NCI-H2081 treated with DMSO at 0.1 percent for 48 hours (cell line): ENCODE results near the gene NCKAP5.

Source experiments
- DNase-seq: peaks from one replicate; lab custom pipeline; 2025; lab: John Stamatoyannopoulos, UW

Gene NCKAP5

GRCh38 chr2:132984731-132985130 lies 583.5 kb downstream of the NCKAP5 start:
- DNase-seq: no peak

- no peak for DNase-seq
Observed at GRCh38 chr2:132980304-132980703, 588.0 kb downstream of the NCKAP5 start.

GRCh38 chr2:132979339-132980093 lies 588.7 kb downstream of the NCKAP5 start:
- DNase-seq: no peak

- no peak for DNase-seq
Observed at GRCh38 chr2:132978840-132979239, 589.4 kb downstream of the NCKAP5 start.

GRCh38 chr2:132977812-132978529 lies 590.3 kb downstream of the NCKAP5 start:
- DNase-seq: no peak

GRCh38 chr2:132975193-132976105 lies 592.8 kb downstream of the NCKAP5 start:
- DNase-seq: no peak

- no peak for DNase-seq
Observed at GRCh38 chr2:132974467-132975095, 593.7 kb downstream of the NCKAP5 start.

- DNase-seq: no peak
Observed at GRCh38 chr2:132971310-132972061, 596.8 kb downstream of the NCKAP5 start.

GRCh38 chr2:132969371-132969985 lies 598.8 kb downstream of the NCKAP5 start:
- DNase-seq: no peak

GRCh38 chr2:132965460-132965859 lies 602.8 kb downstream of the NCKAP5 start:
- DNase-seq: no peak

- no peak for DNase-seq
Observed at GRCh38 chr2:132963161-132963560, 605.1 kb downstream of the NCKAP5 start.

- DNase-seq: no peak
Observed at GRCh38 chr2:132958887-132959286, 609.4 kb downstream of the NCKAP5 start.

GRCh38 chr2:132955871-132956615 lies 612.2 kb downstream of the NCKAP5 start:
- no peak for DNase-seq

- no peak for DNase-seq
Observed at GRCh38 chr2:132953771-132954170, 614.5 kb downstream of the NCKAP5 start.

- no peak for DNase-seq
Observed at GRCh38 chr2:132951008-132951714, 617.1 kb downstream of the NCKAP5 start.

GRCh38 chr2:132949108-132949507 lies 619.2 kb downstream of the NCKAP5 start:
- DNase-seq: no peak

GRCh38 chr2:132948211-132948610 lies 620.1 kb downstream of the NCKAP5 start:
- DNase-seq: no peak

- no peak for DNase-seq
Observed at GRCh38 chr2:132943829-132944228, 624.4 kb downstream of the NCKAP5 start.

- no peak for DNase-seq
Observed at GRCh38 chr2:132941296-132942020, 626.8 kb downstream of the NCKAP5 start.
